ENCODE measurements around the gene TMEM154.

Gene TMEM154

DNA sequence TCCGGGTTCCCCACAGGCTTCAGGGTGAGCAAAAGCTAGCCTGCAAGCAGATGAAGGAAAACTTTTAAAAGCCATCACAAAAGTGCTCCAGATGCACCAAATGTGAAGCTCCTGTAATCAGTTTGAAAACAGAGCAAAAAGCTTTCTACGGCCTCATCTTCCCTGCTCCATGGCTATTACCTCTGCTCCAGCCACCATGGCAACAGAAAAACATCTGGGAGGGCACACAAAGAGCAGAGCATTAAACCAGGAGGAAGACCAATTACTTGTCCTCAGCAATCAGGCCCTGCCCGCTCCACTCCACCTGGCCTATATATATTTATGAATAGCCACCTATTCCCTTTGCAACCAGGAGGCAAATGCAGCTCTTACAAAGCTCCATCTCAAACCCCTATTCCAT, 33.6 kb downstream of the TMEM154 start:
- Histone ChIP-seq H3K9me3 (ENCODE audit: control insufficient read depth, insufficient read depth, low read depth, low read length) (no peaks in the 10 kb centered on the region), H3K4me1 (ENCODE audit: control insufficient read depth, insufficient read depth, low read length) (no peaks in the 10 kb centered on the region), H3K27ac (ENCODE audit: extremely low read depth, low read depth, low read length) (no peak overlapping the region), H3K4me3 (ENCODE audit: low read depth, low read length) (no peak overlapping the region), H3K36me3 (ENCODE audit: control insufficient read depth in 2 of 2, insufficient read depth in 1 of 2, low read length in 2 of 2) (no peaks in the 10 kb centered on the region)
- POLR2A ChIA-PET = no interaction called here
- CTCF ChIA-PET = interaction anchor here (1.0 to 2.1 kb wide), 4 partner anchors 11 to 145 kb away, joined by 3 to 8 read pairs (median 3); no protein-coding TSS in a partner anchor
- TF ChIP-seq SP7 (tag by site-specific recombination; IDR thresholded peaks at IDR 0.05) (no peak), ZNF292 (tag by site-specific recombination; IDR thresholded peaks at IDR 0.05; ENCODE audit: borderline replicate concordance, low read depth) (no peak), ZNF658 (tag by site-specific recombination; IDR thresholded peaks at IDR 0.05) (no peak), ZNF558 (tag by site-specific recombination; IDR thresholded peaks at IDR 0.05) (no peak)
- TF ChIP-seq, protein P1, sequence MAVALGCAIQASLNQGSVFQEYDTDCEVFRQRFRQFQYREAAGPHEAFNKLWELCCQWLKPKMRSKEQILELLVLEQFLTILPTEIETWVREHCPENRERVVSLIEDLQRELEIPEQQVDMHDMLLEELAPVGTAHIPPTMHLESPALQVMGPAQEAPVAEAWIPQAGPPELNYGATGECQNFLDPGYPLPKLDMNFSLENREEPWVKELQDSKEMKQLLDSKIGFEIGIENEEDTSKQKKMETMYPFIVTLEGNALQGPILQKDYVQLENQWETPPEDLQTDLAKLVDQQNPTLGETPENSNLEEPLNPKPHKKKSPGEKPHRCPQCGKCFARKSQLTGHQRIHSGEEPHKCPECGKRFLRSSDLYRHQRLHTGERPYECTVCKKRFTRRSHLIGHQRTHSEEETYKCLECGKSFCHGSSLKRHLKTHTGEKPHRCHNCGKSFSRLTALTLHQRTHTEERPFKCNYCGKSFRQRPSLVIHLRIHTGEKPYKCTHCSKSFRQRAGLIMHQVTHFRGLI (tag by site-specific recombination; IDR thresholded peaks at IDR 0.05) = no peak

DNA sequence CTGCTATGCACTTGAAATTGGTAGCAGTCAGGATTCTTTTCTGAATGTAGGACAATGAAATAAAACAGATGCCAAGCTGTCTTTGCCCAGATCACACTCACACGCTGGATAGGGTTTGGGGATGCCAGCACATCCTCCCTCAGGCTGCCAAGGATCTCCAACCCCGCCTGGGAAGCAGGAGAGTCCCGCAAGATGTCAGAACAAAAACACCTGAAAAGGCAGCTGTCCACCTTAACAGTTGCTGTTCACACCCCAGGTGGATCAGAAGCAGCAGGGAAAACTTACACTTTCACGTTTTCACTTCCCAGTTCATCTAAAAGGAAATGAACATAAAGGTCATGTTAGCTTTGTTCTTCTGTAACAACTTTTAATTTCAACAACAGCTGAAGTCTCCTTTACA, 35.7 kb downstream of the TMEM154 start:
- Histone ChIP-seq H3K27ac (ENCODE audit: extremely low read depth, low read depth, low read length) (no peak overlapping the region), H3K9me3 (ENCODE audit: control insufficient read depth, insufficient read depth, low read depth, low read length) (no peaks in the 10 kb centered on the region), H3K4me3 (ENCODE audit: low read depth, low read length) (no peak overlapping the region), H3K4me1 (ENCODE audit: control insufficient read depth, insufficient read depth, low read length) (no peaks in the 10 kb centered on the region), H3K36me3 (ENCODE audit: control insufficient read depth in 2 of 2, insufficient read depth in 1 of 2, low read length in 2 of 2) (no peaks in the 10 kb centered on the region)
- ChIA-PET CTCF (interaction anchor here (0.7 to 1.0 kb wide), 2 partner anchors 143 to 359 kb away, joined by 3 to 7 read pairs; no protein-coding TSS in a partner anchor), POLR2A (no interaction called here)
- TF ChIP-seq ZNF202 (tag by site-specific recombination; IDR thresholded peaks at IDR 0.05; ENCODE audit: borderline replicate concordance) = no peak
- no peak for TF ChIP-seq ZNF133 (tag by site-specific recombination; IDR thresholded peaks at IDR 0.05)
- no peak for TF ChIP-seq ZNF366 (tag by site-specific recombination; conservative IDR thresholded peaks at IDR 0.05)
- TF ChIP-seq ZNF423 (tag by site-specific recombination; IDR thresholded peaks at IDR 0.05) = no peak
- TF ChIP-seq ZNF473 (tag by site-specific recombination; IDR thresholded peaks at IDR 0.05) = no peak
- TF ChIP-seq, protein P2, sequence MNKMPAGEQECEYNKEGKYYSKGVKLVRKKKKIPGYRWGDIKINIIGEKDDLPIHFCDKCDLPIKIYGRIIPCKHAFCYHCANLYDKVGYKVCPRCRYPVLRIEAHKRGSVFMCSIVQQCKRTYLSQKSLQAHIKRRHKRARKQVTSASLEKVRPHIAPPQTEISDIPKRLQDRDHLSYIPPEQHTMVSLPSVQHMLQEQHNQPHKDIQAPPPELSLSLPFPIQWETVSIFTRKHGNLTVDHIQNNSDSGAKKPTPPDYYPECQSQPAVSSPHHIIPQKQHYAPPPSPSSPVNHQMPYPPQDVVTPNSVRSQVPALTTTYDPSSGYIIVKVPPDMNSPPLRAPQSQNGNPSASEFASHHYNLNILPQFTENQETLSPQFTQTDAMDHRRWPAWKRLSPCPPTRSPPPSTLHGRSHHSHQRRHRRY (tag by site-specific recombination; IDR thresholded peaks at IDR 0.05) = no peak
- no peak for TF ChIP-seq ZNF354C (tag by site-specific recombination; IDR thresholded peaks at IDR 0.05; ENCODE audit: borderline replicate concordance, low read depth)
- TF ChIP-seq ZNF311 (tag by site-specific recombination; IDR thresholded peaks at IDR 0.05; ENCODE audit: borderline replicate concordance) = no peak
- TF ChIP-seq, protein P3, sequence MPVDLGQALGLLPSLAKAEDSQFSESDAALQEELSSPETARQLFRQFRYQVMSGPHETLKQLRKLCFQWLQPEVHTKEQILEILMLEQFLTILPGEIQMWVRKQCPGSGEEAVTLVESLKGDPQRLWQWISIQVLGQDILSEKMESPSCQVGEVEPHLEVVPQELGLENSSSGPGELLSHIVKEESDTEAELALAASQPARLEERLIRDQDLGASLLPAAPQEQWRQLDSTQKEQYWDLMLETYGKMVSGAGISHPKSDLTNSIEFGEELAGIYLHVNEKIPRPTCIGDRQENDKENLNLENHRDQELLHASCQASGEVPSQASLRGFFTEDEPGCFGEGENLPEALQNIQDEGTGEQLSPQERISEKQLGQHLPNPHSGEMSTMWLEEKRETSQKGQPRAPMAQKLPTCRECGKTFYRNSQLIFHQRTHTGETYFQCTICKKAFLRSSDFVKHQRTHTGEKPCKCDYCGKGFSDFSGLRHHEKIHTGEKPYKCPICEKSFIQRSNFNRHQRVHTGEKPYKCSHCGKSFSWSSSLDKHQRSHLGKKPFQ (tag by site-specific recombination; IDR thresholded peaks at IDR 0.05) = no peak
- TF ChIP-seq FEZF1 (tag by site-specific recombination; IDR thresholded peaks at IDR 0.05) = no peak
- TF ChIP-seq IKZF3 (tag by site-specific recombination; IDR thresholded peaks at IDR 0.05) = no peak
- TF ChIP-seq GLI4 (tag by site-specific recombination; IDR thresholded peaks at IDR 0.05) = no peak
- no peak for TF ChIP-seq ZNF626 (tag by site-specific recombination; IDR thresholded peaks at IDR 0.05)
- TF ChIP-seq ZBTB17 (tag by site-specific recombination; IDR thresholded peaks at IDR 0.05) = no peak
- TF ChIP-seq ZNF658 (tag by site-specific recombination; IDR thresholded peaks at IDR 0.05) = no peak
- no peak for TF ChIP-seq ZBTB20 (tag by site-specific recombination; IDR thresholded peaks at IDR 0.05)
